Fibroblast of pulmonary artery (primary cell): ENCODE data around the gene B3GLCT.
A peak's percentile ranks its signal among the peaks of the same experiment; 100 is the strongest.
"Not testable (repeated sequence)": the region's sequence is repeated elsewhere in the genome, so short reads cannot be mapped to it uniquely, and the experiment has no call there.

Source experiments
- DNase-seq: peaks from one replicate; pipeline ENCODE4 v3.0.0-alpha.2; 2010; ENCODE audit warnings: low read depth
- H3K4me3 ChIP-seq: replicated peaks from 2 replicates; pipeline ENCODE4 v1.5.1; 2011; ENCODE audit warnings: low read depth, mild to moderate bottlenecking, control low read depth, low read length, moderate library complexity
- TF ChIP-seq, protein P1 (sequence below): IDR thresholded peaks from 2 replicates; pipeline ENCODE4 v1.5.1; 2011; ENCODE audit warnings: mild to moderate bottlenecking, control low read depth, low read length, inconsistent platforms; ENCODE audit errors: missing control alignments

Gene B3GLCT

GRCh38 chr13:31209172-31209840 is 9.5 kb downstream of the B3GLCT start:
- no peak overlapping the region for H3K4me3 ChIP-seq
- TF ChIP-seq, protein P1, sequence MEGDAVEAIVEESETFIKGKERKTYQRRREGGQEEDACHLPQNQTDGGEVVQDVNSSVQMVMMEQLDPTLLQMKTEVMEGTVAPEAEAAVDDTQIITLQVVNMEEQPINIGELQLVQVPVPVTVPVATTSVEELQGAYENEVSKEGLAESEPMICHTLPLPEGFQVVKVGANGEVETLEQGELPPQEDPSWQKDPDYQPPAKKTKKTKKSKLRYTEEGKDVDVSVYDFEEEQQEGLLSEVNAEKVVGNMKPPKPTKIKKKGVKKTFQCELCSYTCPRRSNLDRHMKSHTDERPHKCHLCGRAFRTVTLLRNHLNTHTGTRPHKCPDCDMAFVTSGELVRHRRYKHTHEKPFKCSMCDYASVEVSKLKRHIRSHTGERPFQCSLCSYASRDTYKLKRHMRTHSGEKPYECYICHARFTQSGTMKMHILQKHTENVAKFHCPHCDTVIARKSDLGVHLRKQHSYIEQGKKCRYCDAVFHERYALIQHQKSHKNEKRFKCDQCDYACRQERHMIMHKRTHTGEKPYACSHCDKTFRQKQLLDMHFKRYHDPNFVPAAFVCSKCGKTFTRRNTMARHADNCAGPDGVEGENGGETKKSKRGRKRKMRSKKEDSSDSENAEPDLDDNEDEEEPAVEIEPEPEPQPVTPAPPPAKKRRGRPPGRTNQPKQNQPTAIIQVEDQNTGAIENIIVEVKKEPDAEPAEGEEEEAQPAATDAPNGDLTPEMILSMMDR: no peak
- peak; percentile 67 for DNase-seq

- TF ChIP-seq, protein P1: no peak
- no peak overlapping the region for H3K4me3 ChIP-seq
- DNase-seq: no peak
Observed at GRCh38 chr13:31209841-31210210, 10.1 kb downstream of the B3GLCT start.

DNA sequence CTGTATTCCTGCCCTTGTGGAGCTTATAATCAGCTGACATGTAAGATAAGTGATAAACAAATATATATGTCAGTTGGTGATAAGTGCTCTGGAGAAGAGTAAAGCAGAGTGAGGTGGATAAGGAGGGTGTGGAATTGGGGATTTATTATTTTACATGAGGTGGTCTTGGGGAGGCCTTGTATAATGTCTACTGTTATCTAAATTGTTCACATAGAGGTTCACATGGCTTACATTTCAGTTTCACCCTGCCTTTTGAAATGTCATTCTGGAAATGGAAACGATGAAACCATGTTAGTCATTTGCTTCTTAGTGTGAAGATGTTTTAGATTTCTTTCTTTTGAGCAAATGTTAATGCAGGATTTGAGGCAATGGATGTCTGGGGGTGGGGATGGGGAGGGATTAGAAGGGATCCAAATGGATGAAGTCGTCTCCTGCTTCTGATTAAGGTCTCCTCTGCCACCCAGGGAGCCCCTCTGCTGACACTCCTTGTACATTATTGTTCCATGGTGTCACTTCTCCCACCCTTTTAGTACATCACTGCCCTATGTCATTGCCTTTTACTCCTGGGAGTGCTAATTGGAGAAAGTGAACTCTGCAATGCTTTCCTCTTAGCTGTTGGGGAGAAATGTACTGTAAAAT is 14.0 kb downstream of the B3GLCT start:
- no peak for DNase-seq
- TF ChIP-seq, protein P1: no peak

DNA sequence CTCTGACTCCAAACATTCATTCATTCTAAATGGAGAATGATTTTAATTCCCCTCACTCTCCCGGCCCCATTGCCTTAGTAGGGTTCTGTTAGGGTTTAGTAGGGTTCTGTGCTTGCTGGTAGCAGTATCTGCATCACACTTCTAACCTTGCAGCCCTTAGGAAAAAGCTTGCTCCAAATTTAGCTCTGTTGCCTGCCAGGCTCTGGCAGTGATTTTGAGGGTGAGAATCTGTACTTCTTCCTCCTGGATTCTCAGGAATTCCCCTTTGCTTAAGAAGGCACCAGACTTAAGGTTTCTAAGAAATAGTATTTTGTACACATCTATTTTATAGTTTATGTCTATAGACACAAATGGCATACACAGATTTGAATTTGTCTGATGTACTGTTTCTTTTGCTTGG is 14.7 kb downstream of the B3GLCT start:
- H3K4me3 ChIP-seq: no peak overlapping the region
- TF ChIP-seq, protein P1: no peak
- no peak for DNase-seq

More for the DNA sequence above, 14.0 kb downstream of the B3GLCT start:
- H3K4me3 ChIP-seq: no peak overlapping the region

- not testable (repeated sequence) for H3K4me3 ChIP-seq, DNase-seq
Observed at GRCh38 chr13:31216916-31217315, 17.1 kb downstream of the B3GLCT start.

- H3K4me3 ChIP-seq: no peak overlapping the region
- TF ChIP-seq, protein P1: no peak
- DNase-seq: no peak
Observed at GRCh38 chr13:31219909-31220598, 20.3 kb downstream of the B3GLCT start.

- H3K4me3 ChIP-seq: no peak overlapping the region
- no peak for DNase-seq
- TF ChIP-seq, protein P1: no peak
Observed at GRCh38 chr13:31221057-31221456, 21.3 kb downstream of the B3GLCT start.
